ENCODE data around the gene SEZ6. TPM values are rescaled to one million over a fixed set of nuclear protein-coding genes. Genes with fewer than 3 reads are reported as not detected.

Gene SEZ6
- polyA plus RNA-seq, 3 donors, result 0.17 to 0.33 (median 0.18) TPM

DNA sequence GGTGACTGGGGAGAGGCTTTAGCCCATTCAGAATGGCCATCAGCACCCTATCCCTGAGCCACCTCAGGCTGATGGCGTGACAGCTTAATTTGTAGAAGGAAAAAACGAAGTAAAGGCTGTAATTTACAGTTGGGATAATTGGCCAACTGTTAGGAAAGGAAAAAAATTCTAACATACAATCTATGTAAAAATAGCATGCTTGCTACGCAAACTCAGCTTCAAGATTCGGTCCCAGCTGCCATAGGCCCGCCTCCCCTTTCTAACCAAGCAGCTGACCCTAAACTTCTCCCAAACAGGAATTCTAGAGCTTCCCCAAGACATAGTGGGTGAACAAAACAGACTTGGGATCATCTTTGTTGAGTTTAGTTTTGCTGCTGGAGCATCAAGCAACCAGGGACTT, 4.9 kb downstream of the SEZ6 start:
- Mint-ChIP-seq H3K27ac (no peak overlapping the region), H3K36me3 (no peaks in the 10 kb centered on the region), H3K9me3 (peaks cover 0 to 10% (median 7%) of the 10 kb centered on the region in 7 donors), H3K4me3 (no peak overlapping the region), H3K27me3 (ENCODE audit: low read depth in 3 of 3) (peaks cover 42 to 53% (median 44%) of the 10 kb centered on the region in 3 donors), H3K4me1 (peaks cover 2% of the 10 kb centered on the region)
- Histone ChIP-seq H3K36me3 (replicated peaks in 1 of 2; ENCODE audit: control insufficient read depth in 1 of 2, insufficient read depth in 2 of 2, low read length in 2 of 2) (no peaks in the 10 kb centered on the region), H3K9me3 (replicated peaks in 1 of 2; ENCODE audit: control insufficient read depth in 1 of 2, insufficient read depth in 1 of 2, low read length in 2 of 2) (peaks cover 0 to 8% of the 10 kb centered on the region in 2 donors), H3K4me2 (replicated peaks; ENCODE audit: extremely low read depth, low read length, poor library complexity, severe bottlenecking) (no peak overlapping the region), H3K9ac (ENCODE audit: insufficient read depth, low read length, poor library complexity, severe bottlenecking) (no peak overlapping the region), H3K4me3 (replicated peaks in 1 of 3; ENCODE audit: low read depth in 2 of 3, low read length in 3 of 3) (no peak overlapping the region), H3K79me2 (ENCODE audit: insufficient read depth, low read length) (no peaks in the 10 kb centered on the region), H3K4me1 (ENCODE audit: control insufficient read depth in 1 of 2, insufficient read depth in 2 of 2, low read length in 2 of 2) (no peaks in the 10 kb centered on the region), H3K27me3 (ENCODE audit: control insufficient read depth in 2 of 2, insufficient read depth in 2 of 2, low read length in 2 of 2) (peaks cover 5 to 39% of the 10 kb centered on the region in 2 donors), H3K27ac (ENCODE audit: low read depth in 1 of 2, low read length in 2 of 2) (no peak overlapping the region), H4K20me1 (ENCODE audit: insufficient read depth, low read length) (no peaks in the 10 kb centered on the region), H2AFZ (ENCODE audit: insufficient read depth, low read depth, low read length, poor library complexity, severe bottlenecking) (no peak overlapping the region)
- intact Hi-C loops (cut with micrococcal nuclease), result no loop called here
- no CpG with 5 or more reads among the region's 5 CpGs for WGBS (ENCODE audit: insufficient coverage)
- no peak for TF ChIP-seq CTCF (IDR thresholded peaks at IDR 0.05)
- DNase-seq, result no peak

GRCh38 chr17:28999206-28999605, 6.6 kb downstream of the SEZ6 start:
- H4K20me1 ChIP-seq (ENCODE audit: insufficient read depth, low read length), result no peaks in the 10 kb centered on the region
- intact Hi-C loops (cut with micrococcal nuclease), result no loop called here
- no peaks in the 10 kb centered on the region for H3K4me1 ChIP-seq (ENCODE audit: control insufficient read depth in 1 of 2, insufficient read depth in 2 of 2, low read length in 2 of 2)
- no peaks in the 10 kb centered on the region for H3K36me3 ChIP-seq (replicated peaks in 1 of 2; ENCODE audit: control insufficient read depth in 1 of 2, insufficient read depth in 2 of 2, low read length in 2 of 2)
- TF ChIP-seq CTCF (IDR thresholded peaks at IDR 0.05), result no peak
- no CpG with 5 or more reads among the region's 5 CpGs for WGBS (ENCODE audit: insufficient coverage)
- Mint-ChIP-seq H3K9me3 (peaks cover 0 to 5% (median 0%) of the 10 kb centered on the region in 7 donors), H3K4me3 (peak overlapping the region in 1 of 2 donors; percentile 40), H3K27me3 (ENCODE audit: low read depth in 3 of 3) (peaks cover 29 to 38% (median 31%) of the 10 kb centered on the region in 3 donors), H3K4me1 (peaks cover 2% of the 10 kb centered on the region), H3K27ac (no peak overlapping the region), H3K36me3 (no peaks in the 10 kb centered on the region)
- no peak overlapping the region for H2AFZ ChIP-seq (ENCODE audit: insufficient read depth, low read depth, low read length, poor library complexity, severe bottlenecking)
- no peak overlapping the region for H3K9ac ChIP-seq (ENCODE audit: insufficient read depth, low read length, poor library complexity, severe bottlenecking)
- no peak overlapping the region for H3K4me3 ChIP-seq (replicated peaks in 1 of 3; ENCODE audit: low read depth in 2 of 3, low read length in 3 of 3)
- H3K9me3 ChIP-seq (replicated peaks in 1 of 2; ENCODE audit: control insufficient read depth in 1 of 2, insufficient read depth in 1 of 2, low read length in 2 of 2), result peaks cover 0 to 5% of the 10 kb centered on the region in 2 donors
- H3K27ac ChIP-seq (ENCODE audit: low read depth in 1 of 2, low read length in 2 of 2), result no peak overlapping the region
- DNase-seq, result no peak
- H3K79me2 ChIP-seq (ENCODE audit: insufficient read depth, low read length), result no peaks in the 10 kb centered on the region
- no peak overlapping the region for H3K4me2 ChIP-seq (replicated peaks; ENCODE audit: extremely low read depth, low read length, poor library complexity, severe bottlenecking)
- peaks cover 0 to 26% of the 10 kb centered on the region in 2 donors for H3K27me3 ChIP-seq (ENCODE audit: control insufficient read depth in 2 of 2, insufficient read depth in 2 of 2, low read length in 2 of 2)

Data from CD14-positive monocyte (primary cell).